SKM-1 treated with dmso at 0.1 percent for 144 hours (cell line): ENCODE measurements around the gene HTRA2.
A peak's percentile ranks its signal among the peaks of the same experiment; 100 is the strongest.

Experiments
- DNase-seq: peaks from one replicate; lab custom pipeline; 2025; ENCODE audit not compliant: unreplicated experiment; lab: John Stamatoyannopoulos, UW

The HTRA2 gene

GRCh38 chr2:74499940-74500577 lies 29.7 kb upstream of the HTRA2 start:
- DNase-seq: no peak

DNA sequence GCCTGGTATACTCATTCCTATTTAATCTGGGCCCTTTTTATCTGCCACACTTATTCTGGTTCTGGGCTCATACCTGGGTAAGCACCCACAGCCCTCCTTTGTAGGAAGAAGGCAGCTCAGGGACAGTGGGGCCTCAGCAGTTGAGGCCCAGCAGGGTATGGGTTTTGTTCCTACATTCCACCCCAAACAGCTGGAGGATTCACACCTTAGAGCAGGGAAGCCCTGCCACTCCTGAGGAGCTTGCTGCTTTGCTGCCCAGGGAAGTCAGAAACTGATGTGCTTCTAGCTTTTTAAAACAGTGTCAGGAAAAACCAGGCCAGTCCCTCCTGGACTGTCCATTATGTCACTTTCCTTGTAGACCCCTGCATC lies 29.2 kb upstream of the HTRA2 start:
- DNase-seq: no peak

DNA sequence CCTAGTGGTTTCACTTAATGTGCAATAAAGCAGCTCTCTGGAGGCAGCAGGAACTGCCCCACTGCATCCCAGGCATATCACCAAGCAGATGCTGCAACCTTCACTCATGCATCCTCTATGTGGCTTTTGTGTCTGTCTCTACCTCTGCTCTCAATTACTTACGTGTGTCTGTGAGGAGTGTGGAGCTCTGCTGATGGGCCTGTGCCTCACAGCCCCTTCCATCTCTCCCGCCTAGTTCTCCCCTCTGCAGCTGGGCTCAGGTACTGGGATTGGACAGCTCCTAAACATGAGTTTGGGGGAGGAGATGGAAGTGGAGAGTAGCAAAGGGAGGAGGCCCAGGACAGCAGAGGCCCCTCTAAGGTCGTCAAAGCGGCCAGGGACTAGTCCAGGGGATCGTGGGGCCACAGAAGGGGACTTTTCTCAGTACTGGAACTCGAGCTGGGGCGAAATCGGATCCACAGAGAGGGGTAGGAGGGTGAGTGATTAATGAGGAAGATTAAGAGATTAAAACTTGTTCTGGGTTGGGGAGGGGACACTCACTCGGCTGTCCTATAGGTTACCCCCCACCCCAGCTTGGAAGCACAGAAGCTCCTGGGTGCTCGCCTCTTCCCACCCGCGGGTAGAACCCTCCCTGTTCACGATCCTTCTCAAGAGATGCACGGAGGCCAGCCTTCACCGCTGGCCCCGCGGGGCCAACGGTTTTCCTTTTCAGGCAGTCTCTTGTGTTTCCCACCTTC lies 28.2 kb upstream of the HTRA2 start:
- no peak for DNase-seq

DNA sequence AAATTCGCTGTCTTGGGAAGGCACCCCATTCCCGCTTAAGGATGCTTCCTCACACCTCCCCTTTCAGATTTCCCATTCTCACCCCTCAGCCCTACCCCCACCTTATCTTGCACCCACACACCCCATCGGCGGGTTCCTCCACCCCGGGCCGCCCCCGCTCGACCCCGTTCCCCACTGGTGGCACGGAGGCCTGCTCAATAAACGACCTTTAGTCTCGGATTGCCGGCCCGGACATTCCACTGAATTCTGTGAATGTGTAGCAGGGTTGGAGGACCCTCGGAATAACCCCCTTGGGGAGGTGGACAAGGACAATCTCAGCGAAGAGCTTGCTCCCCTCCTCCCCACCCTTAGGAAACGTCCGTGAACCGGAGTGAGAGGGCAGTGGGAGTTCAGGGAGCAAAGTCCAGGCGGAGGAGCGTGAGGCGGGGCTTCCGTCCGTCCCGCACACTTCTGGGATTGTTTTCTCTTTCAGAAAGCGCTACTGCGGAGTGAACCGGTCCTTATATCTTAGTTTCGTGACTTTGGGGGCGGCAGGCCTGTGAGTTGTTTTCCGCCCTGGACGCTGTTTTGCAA lies 27.5 kb upstream of the HTRA2 start:
- DNase-seq: no peak

- DNase-seq: peak; percentile 26
These were observed 26.8 kb upstream of the HTRA2 start for GRCh38 chr2:74502720-74503505.

GRCh38 chr2:74503506-74504475 lies 25.9 kb upstream of the HTRA2 start:
- no peak for DNase-seq

DNA sequence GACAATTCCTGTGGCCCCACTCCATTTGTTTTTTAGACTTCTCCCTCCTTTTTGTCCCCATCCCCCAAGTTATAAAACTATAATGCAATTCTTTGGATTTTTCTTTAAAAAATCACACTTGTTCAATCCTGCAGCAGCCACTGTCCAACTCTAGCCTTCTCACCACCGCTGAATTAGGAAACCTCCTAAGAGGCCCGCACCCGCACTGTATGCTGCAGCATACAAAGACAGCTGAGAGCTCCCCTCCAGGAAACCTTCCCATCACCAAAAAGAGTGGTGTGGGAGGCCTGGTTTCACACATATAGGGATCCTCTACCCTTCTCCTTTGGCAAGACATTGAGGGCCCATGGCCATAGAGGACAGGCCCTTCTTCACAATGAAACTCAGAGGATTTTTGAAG lies 25.1 kb upstream of the HTRA2 start:
- no peak for DNase-seq

DNA sequence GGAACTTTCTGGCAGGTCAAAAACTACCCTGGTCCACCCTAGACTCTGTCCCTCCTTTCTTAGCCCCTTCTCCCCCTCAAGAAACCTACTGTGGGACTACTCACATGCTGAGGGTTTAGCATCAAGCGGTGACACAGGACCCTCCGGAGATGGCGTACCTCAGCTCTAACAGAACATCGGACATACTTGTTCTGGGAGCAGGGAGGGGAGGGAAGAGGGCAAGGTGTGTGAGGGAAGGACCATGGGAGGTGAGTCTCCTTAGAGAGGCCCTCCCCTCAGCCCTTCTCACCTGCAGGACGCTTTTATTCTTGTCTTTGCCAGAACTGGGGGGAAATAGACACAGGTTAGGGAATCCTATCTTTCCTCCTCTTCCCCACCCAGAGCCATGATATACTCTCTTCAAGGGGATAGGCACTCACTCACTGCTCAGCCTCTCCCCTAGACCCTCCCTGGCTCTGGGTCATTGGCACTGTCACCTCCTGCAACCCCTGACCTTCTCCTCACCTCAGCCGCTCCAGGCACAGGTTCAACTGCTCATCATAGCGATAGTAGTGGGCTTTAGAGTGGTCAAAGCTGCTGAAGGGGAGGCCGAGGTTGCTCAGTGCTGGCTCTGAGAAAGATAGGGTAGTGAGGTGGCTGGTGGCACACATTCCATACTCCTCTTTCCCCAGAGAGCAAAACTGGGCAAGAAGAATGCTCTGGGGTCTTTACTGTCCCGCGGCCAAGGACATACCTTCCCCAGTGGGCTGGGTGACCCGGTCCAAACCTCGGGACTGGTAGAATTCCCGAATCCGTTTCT lies 24.1 kb upstream of the HTRA2 start:
- no peak for DNase-seq

DNA sequence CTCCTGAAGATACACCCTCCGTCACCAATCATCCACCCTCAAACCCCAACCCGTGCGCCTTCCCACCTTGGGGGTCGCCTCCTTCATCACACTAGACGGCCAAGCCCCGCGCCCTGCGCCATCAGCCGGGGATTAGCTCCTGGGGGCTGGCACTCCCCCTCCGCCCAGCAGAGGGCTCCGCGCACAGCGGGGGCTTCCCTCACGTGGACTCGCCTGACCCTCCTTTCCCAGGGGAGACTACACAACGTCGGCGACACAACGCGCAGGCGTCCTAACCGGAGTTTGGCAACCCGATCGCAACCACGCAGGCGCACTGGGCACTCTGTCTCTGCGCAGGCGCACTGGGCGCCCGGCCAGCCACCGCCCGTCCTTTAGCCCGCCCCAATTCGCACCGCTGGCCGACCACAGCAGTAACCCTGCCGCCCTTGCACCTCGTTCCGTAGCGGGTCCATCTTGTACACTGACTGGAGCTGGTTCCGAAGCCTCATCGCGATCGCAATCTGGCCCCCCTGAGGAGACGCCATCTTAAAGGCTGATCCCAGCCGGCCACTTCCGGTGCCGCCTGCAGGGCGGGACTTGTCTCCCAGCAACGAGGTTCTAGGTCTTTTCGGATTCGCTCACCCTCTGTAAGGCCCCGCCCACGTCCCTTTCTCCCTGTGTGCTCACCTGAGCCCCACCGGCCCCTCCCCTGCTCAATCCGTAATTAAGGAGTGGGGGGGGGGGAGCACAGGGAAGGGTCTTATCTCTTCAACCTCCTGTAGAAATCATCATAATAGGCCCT lies 22.4 kb upstream of the HTRA2 start, which contains the start of gene PCGF1:
TSS of gene PCGF1 (minus strand) at position 551 of the 781 bp plus-strand sequence. CDS start at position 524, 27 bp downstream.
- DNase-seq: peak; percentile 89

DNA sequence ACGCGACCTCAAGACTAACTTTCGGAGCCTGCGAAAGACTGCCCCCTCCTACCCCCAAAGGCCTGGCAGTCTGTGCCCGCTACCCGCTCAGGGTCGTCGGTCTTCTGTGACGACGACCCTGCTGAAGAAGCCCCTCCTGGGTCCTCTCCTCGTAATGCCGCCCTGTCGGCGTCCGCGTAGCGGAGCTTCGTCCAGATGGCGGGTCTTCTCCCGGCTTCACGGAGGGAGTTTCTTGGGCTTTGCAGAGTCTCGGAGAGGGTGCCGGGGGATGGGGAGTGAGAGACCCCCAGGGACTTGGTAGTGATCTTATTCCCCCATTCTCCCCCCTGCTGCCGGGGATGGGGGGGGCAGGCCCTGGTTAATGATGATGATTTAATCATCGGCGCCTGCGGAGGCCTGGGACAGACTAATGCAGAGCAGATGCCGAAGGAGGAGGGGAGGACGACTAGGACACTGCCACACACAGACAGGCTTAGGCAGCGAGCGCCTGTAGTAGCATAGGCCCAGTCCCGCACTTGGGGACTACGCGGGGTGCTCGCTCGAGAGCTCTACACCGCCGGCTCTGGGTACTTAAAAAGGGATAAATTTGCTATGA lies 21.7 kb upstream of the HTRA2 start:
- no peak for DNase-seq

GRCh38 chr2:74510272-74510671 lies 19.5 kb upstream of the HTRA2 start:
- no peak for DNase-seq

DNA sequence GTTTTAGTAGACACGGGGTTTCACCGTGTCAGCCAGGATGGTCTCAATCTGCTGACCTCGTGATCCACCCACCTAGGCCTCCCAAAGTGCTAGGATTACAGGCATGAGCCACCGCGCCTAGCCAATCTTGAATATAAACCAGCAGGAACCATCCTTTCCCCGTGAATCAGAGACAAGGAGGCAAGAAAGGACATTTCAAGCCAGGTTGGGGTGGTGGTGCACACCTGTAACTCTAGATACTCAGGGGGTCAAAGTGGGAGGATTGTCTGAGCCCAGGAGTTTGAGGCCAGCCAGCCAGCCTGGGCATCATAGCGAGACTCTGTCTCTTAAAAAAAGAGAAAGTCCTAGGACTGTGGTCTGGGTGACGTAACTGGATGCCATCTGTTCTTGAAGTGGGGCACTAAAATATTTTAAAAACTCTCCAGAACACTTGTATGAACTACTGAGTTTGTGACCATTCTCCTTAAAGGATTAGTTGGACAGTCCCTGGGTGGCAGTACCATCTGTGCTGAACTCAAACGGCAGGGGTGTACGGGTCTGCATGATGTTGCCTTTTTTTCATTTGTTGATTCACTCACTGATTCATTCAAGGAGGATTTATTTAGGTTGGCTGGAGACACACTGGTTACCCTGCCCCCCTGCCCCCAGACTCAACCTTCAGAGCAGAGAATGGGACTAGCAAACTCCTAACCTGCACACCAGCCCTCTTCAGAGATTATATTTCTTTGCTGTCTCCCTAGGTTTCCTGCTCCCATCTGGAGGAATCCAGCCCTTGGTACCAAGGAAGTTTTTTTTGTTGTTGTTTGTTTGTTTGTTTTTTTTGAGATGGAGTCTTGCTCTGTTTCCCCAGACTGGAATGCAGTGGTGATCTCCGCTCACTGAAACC lies 18.4 kb upstream of the HTRA2 start:
- DNase-seq: no peak

- DNase-seq: no peak
These were observed 16.8 kb upstream of the HTRA2 start for GRCh38 chr2:74512744-74513604.

DNA sequence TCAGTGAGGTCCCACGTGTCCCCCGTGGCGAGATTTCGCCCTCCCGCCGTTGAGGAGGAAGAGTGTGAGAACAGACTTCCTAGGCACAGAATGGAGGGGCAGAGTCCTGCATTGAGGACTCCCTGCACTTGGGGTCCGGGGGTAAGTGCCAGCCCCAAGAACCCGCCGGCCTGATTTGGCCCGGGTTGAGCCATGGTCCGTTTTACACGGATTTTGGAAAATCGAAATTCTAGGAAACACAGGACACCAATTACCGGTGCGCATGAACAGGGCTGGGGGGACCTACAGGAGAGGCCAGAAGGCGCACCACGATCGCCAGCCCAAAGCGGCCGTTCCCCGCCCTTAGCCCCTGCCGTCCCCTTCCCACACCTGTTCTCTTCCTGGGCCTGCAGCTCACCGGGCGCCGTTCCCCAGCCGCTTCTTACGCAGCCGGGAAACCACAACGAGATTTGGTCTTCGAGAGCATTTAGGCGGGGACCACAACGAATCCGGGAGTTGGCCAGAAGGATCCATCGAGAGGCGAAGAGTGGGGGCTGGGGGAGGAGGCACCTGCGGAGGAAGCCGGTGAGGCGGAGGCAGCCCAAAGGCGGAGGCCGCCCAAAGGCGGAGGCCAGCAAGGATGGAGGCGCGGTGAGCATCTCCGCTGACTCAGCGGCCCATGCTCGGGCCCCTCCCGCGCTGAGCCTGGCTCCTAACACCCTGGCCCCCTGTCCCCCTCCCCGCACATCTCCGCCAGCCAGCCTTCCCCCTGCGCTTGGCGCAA lies 15.9 kb upstream of the HTRA2 start:
- DNase-seq: no peak

DNA sequence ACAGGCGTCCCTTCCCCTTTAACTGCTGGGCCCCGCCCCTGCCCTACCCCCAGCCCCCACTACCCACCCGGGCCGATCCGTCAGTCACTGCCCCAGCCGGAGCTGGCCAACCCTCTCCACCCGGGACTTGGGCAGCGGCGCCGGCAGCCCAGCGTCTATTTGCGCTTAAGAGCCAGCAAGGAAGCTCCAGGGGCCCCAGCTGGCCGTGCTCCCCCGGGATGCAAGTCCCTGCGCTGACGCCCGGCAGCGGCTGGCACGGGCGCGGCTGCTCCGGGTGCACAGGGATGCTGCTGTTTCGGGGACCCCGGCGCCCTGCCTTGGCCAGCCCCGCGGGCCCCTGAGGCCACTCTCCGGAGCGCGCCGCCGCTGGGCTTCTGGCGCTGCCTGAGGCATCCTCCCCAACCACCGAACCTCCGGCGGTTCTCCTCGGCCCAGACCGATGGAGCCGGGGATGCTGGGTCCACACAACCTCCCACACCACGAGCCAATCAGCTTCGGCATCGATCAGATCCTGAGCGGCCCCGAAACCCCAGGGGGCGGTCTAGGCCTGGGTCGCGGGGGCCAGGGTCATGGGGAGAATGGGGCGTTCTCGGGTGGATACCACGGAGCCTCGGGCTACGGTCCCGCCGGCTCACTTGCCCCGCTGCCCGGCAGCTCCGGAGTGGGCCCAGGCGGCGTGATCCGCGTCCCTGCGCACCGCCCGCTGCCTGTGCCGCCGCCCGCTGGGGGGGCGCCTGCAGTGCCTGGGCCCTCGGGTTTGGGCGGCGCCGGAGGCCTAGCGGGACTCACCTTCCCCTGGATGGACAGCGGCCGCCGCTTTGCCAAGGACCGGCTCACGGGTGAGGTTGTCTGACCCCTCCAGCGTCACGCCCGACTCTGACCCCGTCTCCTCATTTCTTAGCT lies 15.1 kb upstream of the HTRA2 start, which contains the start of gene TLX2:
TSS of gene TLX2 (plus strand) at position 83 of the 903 bp plus-strand sequence. CDS start at position 440, 357 bp downstream.
- no peak for DNase-seq
